Hepatocyte (in vitro differentiated cells): ENCODE data around the gene TAS2R60.

Source experiments
- CTCF ChIP-seq: fragments of 200-600 bp; sonication (generic); IDR thresholded peaks from 2 replicates; pipeline ENCODE4 v1.5.1; 2016; ENCODE audit warnings: antibody characterized with exemption, mild to moderate bottlenecking; ENCODE audit not compliant: poor library complexity
- EZH2 ChIP-seq: fragments of 200-600 bp; sonication (generic); IDR thresholded peaks from 2 replicates; pipeline ENCODE4 v1.6.1; 2016; ENCODE audit warnings: antibody characterized with exemption, mild to moderate bottlenecking, borderline replicate concordance

DNA sequence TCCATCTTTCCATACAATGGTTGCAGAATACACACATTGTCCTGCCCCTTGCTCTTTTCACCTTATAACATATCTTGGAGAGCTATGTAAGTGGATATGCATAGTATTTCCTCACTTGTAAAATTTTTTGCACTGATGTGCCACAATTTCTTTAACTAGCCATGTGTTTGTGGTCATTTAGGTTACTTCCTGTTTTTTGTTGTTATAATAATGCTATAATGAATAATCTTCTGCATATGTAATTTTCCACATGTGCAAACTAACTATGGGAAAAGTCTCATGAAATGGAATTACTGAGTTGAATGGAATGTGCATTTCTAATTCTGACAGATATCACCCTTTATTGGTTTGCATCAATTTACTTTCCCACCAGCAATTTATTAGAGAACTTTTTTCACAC is 37.2 kb downstream of the TAS2R60 start:
- TF ChIP-seq CTCF (no peak), EZH2 (no peak)
